ENCODE results near the gene SFMBT2. TPM values are rescaled to one million over a fixed set of nuclear protein-coding genes. Genes with fewer than 3 reads are reported as not detected.

SFMBT2 gene
- total RNA-seq, 1 experiment from 2014 or later: 0.02 TPM

- no peak for ATAC-seq
- no peak for DNase-seq (ENCODE audit: low read depth, low spot score)
- H3K9me3 ChIP-seq (ENCODE audit: control insufficient read depth in 1 of 2, insufficient read depth in 1 of 2, low read depth in 1 of 2, low read length in 2 of 2): no peaks in the 10 kb centered on the region
- POLR2A ChIA-PET: no interaction called here
- H3K36me3 ChIP-seq (ENCODE audit: control insufficient read depth in 1 of 2, insufficient read depth in 2 of 2, low read length in 2 of 2): no peaks in the 10 kb centered on the region
- TF ChIP-seq JUND (IDR thresholded peaks at IDR 0.05) (no peak), REST (IDR thresholded peaks at IDR 0.05; ENCODE audit: low read depth) (no peak), POLR2AphosphoS5 (IDR thresholded peaks at IDR 0.05; ENCODE audit: low read depth, low read length) (no peak)
- no peaks in the 10 kb centered on the region for H3K79me2 ChIP-seq (ENCODE audit: insufficient read depth, low read length)
- no peaks in the 10 kb centered on the region for H4K20me1 ChIP-seq (ENCODE audit: insufficient read depth)
- H3K9me2 ChIP-seq (ENCODE audit: insufficient read depth): no peaks in the 10 kb centered on the region
- no peak overlapping the region for H3K4me3 ChIP-seq (replicated peaks in 1 of 2; ENCODE audit: low read depth in 1 of 2, low read length in 2 of 2)
- CTCF ChIA-PET: no interaction called here
- no peak overlapping the region for H3K9ac ChIP-seq (ENCODE audit: low read length)
- RAD21 ChIA-PET (ENCODE audit: low non-redundant PET in 1 of 2, low total read pairs in 2 of 2, uncharacterized antibody in 2 of 2, unreplicated experiment in 2 of 2): no interaction called here
- no peaks in the 10 kb centered on the region; the same call in none of the 2 replicates for H3K27me3 ChIP-seq (ENCODE audit: insufficient read depth, low read length)
- BruUV-seq (replicated peaks): no TSS peak
- H3K4me2 ChIP-seq (ENCODE audit: low read length): no peak overlapping the region
- H3K4me1 ChIP-seq (ENCODE audit: control insufficient read depth in 1 of 2, insufficient read depth in 2 of 2, low read length in 2 of 2): no peaks in the 10 kb centered on the region
- intact Hi-C loops (cut with micrococcal nuclease): no loop called here
- no peak overlapping the region for H2AFZ ChIP-seq (ENCODE audit: low read depth, low read length, poor library complexity, severe bottlenecking)
- no peak overlapping the region for H3K27ac ChIP-seq (ENCODE audit: low read depth, low read length)
Observed at GRCh38 chr10:7267142-7267541, 143.7 kb downstream of the SFMBT2 start.

DNA sequence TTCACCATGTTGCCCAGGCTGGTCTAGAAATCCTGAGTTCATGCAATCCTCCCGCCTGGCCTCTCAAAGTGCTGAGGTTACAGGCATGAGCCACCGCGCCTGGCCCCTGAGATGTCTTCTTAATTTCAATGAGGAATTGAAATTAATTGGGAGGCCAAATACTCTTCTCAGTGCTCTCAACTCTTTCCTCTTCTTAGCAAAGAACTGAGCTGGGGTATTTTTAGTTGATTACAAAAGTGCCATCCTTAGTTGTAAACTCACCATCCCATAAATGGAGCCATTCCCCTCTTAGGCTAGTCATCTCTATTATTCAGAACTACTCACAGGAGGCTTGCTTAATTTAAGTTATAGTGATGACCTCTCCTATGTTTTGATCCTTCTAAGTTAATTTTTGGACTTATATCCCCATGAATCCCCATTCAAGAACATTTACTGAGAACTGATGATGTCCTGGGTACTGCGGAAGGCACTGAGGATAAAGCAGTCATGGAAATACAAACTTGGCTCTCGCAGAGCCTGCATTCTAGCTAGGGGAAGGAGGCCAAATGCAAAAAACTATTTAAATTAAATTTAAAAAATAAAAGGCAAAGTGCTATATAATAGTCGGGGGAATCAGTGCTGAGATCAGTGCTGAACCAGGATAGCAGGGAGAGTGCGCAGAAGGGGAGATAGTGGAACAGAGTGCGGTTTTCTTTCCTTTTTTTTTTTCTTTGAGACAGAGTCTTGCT, 145.3 kb downstream of the SFMBT2 start:
- H3K4me3 ChIP-seq (replicated peaks in 1 of 2; ENCODE audit: low read depth in 1 of 2, low read length in 2 of 2): no peak overlapping the region
- H3K36me3 ChIP-seq (ENCODE audit: control insufficient read depth in 1 of 2, insufficient read depth in 2 of 2, low read length in 2 of 2): no peaks in the 10 kb centered on the region
- H3K4me2 ChIP-seq (ENCODE audit: low read length): no peak overlapping the region
- no TSS peak for BruUV-seq (replicated peaks)
- ChIA-PET RAD21 (ENCODE audit: low non-redundant PET in 1 of 2, low total read pairs in 2 of 2, uncharacterized antibody in 2 of 2, unreplicated experiment in 2 of 2) (no interaction called here), POLR2A (no interaction called here), CTCF (no interaction called here)
- no peak overlapping the region for H2AFZ ChIP-seq (ENCODE audit: low read depth, low read length, poor library complexity, severe bottlenecking)
- DNase-seq (ENCODE audit: low read depth, low spot score): no peak
- no peaks in the 10 kb centered on the region for H3K9me3 ChIP-seq (ENCODE audit: control insufficient read depth in 1 of 2, insufficient read depth in 1 of 2, low read depth in 1 of 2, low read length in 2 of 2)
- ATAC-seq: no peak
- no peaks in the 10 kb centered on the region for H3K79me2 ChIP-seq (ENCODE audit: insufficient read depth, low read length)
- no peaks in the 10 kb centered on the region for H3K4me1 ChIP-seq (ENCODE audit: control insufficient read depth in 1 of 2, insufficient read depth in 2 of 2, low read length in 2 of 2)
- no peaks in the 10 kb centered on the region for H3K9me2 ChIP-seq (ENCODE audit: insufficient read depth)
- H4K20me1 ChIP-seq (ENCODE audit: insufficient read depth): no peaks in the 10 kb centered on the region
- no peak overlapping the region for H3K27ac ChIP-seq (ENCODE audit: low read depth, low read length)
- H3K9ac ChIP-seq (ENCODE audit: low read length): no peak overlapping the region
- intact Hi-C loops (cut with micrococcal nuclease): no loop called here
- H3K27me3 ChIP-seq (ENCODE audit: insufficient read depth, low read length): no peaks in the 10 kb centered on the region; the same call in none of the 2 replicates
- TF ChIP-seq, protein P1, sequence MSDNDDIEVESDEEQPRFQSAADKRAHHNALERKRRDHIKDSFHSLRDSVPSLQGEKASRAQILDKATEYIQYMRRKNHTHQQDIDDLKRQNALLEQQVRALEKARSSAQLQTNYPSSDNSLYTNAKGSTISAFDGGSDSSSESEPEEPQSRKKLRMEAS (IDR thresholded peaks at IDR 0.05): no peak
- TF ChIP-seq FOSL1 (IDR thresholded peaks at IDR 0.05; ENCODE audit: low read depth) (no peak), TCF7L2 (IDR thresholded peaks at IDR 0.05; ENCODE audit: borderline replicate concordance, extremely low read depth, insufficient read depth, insufficient read length) (no peak), ZBTB33 (IDR thresholded peaks at IDR 0.05; ENCODE audit: extremely low read depth, insufficient replicate concordance, low read length) (no peak), RAD21 (IDR thresholded peaks at IDR 0.05; ENCODE audit: low read depth) (no peak), CEBPB (IDR thresholded peaks at IDR 0.05; ENCODE audit: low read depth) (no peak), POLR2A (IDR thresholded peaks at IDR 0.05; ENCODE audit: borderline replicate concordance, extremely low read depth, insufficient read depth, insufficient read length) (no peak), EZH2phosphoT487 (IDR thresholded peaks at IDR 0.05; ENCODE audit: borderline replicate concordance) (no peak), ZNF274 (IDR thresholded peaks at IDR 0.05; ENCODE audit: low read depth, low read length) (no peak)

Measured in HCT116 (cell line).